HCT116 (cell line): ENCODE results near the gene TAS2R46. TPM values are rescaled to one million over a fixed set of nuclear protein-coding genes. Genes with fewer than 3 reads are reported as not detected.

ENCODE experiments used
- ATAC-seq: fragments of 200-7000 bp; cut with Tn5 transposase; 2 replicates; pipeline ENCODE4 v1.9.1; 2020; ENCODE audit warnings: mild to moderate bottlenecking, moderate library complexity
- BruUV-seq: library from RNA; stranded (reverse); fragments of 400-500 nt; replicated peaks from 2 replicates; lab custom pipeline; 2021; lab: Mats Ljungman, UMichigan
- CTCF ChIA-PET: fragments of 300-600 bp; sonication (Branson Sonifier 250); formaldehyde crosslinking; loops from one replicate; lab custom pipeline; 2021; ENCODE audit warnings: antibody characterized with exemption; lab: Charles Lee
- POLR2A ChIA-PET: fragments of 300-600, 350-600 bp; sonication (Branson Sonifier 250); formaldehyde crosslinking; loops from one replicate; lab custom pipeline; 2021; ENCODE audit warnings: antibody characterized with exemption; lab: Charles Lee
- RAD21 ChIA-PET, 2 experiments: fragments of 300-600 bp; sonication (Branson Sonifier 250); formaldehyde crosslinking; loops; one replicate each; lab custom pipeline; 2023; ENCODE audit warnings: low total read pairs in 2 of 2; ENCODE audit not compliant: uncharacterized antibody in 2 of 2, unreplicated experiment in 2 of 2, low non-redundant PET in 1 of 2; lab: Charles Lee
- DNase-seq: peaks from one replicate; pipeline ENCODE4 v3.0.0-alpha.2; 2010; ENCODE audit warnings: low read depth, low spot score
- H2AFZ ChIP-seq: fragments of 200-600 bp; shearing (Covaris generic), sonication (generic); 2 replicates; pipeline ENCODE4 v1.6.1; 2017; ENCODE audit warnings: low read depth, mixed run types, mixed read lengths, antibody characterized with exemption, low read length; ENCODE audit not compliant: poor library complexity, severe bottlenecking
- H3K27ac ChIP-seq: 2 replicates; pipeline ENCODE4 v1.5.1; 2012; ENCODE audit warnings: low read depth, low read length
- H3K27me3 ChIP-seq: fragments of 200-600 bp; sonication (generic); 2 replicates; pipeline ENCODE4 v1.6.1; 2016; ENCODE audit warnings: mixed run types, low read length, mixed read lengths; ENCODE audit not compliant: insufficient read depth
- H3K36me3 ChIP-seq, 2 experiments: fragments of 200-500 bp in 1 of 2; fragments of 200-600 bp in 1 of 2; sonication (Bioruptor generic) in 1 of 2; sonication (generic) in 1 of 2; 2 replicates each; pipeline versions ENCODE4 v1.5.1 to v1.6.1; 2014 to 2016; ENCODE audit warnings: low read length in 2 of 2, inconsistent platforms in 1 of 2, mixed read lengths in 1 of 2, mixed run types in 1 of 2; ENCODE audit not compliant: insufficient read depth in 2 of 2, control insufficient read depth in 1 of 2
- H3K4me1 ChIP-seq, 2 experiments: fragments of 200-600 bp in 1 of 2; sonication (generic) in 1 of 2; 2 replicates each; pipeline versions ENCODE4 v1.5.1 to v1.6.1; 2012 to 2017; ENCODE audit warnings: low read length in 2 of 2, inconsistent platforms in 1 of 2, mild to moderate bottlenecking in 1 of 2, mixed read lengths in 1 of 2, mixed run types in 1 of 2, moderate library complexity in 1 of 2; ENCODE audit not compliant: insufficient read depth in 2 of 2, control insufficient read depth in 1 of 2
- H3K4me2 ChIP-seq: fragments of 200-600 bp; sonication (generic); 2 replicates; pipeline ENCODE4 v1.6.1; 2017; ENCODE audit warnings: mixed run types, low read length, mixed read lengths
- H3K4me3 ChIP-seq, 2 experiments: fragments of 200-600 bp in 1 of 2; sonication (generic) in 1 of 2; replicated peaks in 1 of 2; 2 replicates each; pipeline ENCODE4 v1.5.1; 2011 to 2016; ENCODE audit warnings: low read length in 2 of 2, control low read depth in 1 of 2, low read depth in 1 of 2, mild to moderate bottlenecking in 1 of 2, mixed read lengths in 1 of 2, mixed run types in 1 of 2
- H3K79me2 ChIP-seq: fragments of 200-600 bp; sonication (generic); 2 replicates; pipeline ENCODE4 v1.6.1; 2017; ENCODE audit warnings: mild to moderate bottlenecking, mixed run types, low read length, moderate library complexity, mixed read lengths; ENCODE audit not compliant: insufficient read depth
- H3K9ac ChIP-seq: fragments of 200-600 bp; sonication (generic); 2 replicates; pipeline ENCODE4 v1.6.1; 2016; ENCODE audit warnings: low read length, mixed read lengths
- H3K9me2 ChIP-seq: fragments of 200-600 bp; sonication (generic), shearing (Covaris generic); 2 replicates; pipeline ENCODE4 v1.6.1; 2017; ENCODE audit warnings: mixed run types, mild to moderate bottlenecking, moderate library complexity; ENCODE audit not compliant: insufficient read depth
- H3K9me3 ChIP-seq, 2 experiments: fragments of 200-500 bp in 1 of 2; fragments of 200-600 bp in 1 of 2; sonication (Bioruptor generic) in 1 of 2; sonication (generic) in 1 of 2; 2 replicates each; pipeline ENCODE4 v1.6.1; 2014 to 2017; ENCODE audit warnings: low read length in 2 of 2, mixed read lengths in 2 of 2, inconsistent platforms in 1 of 2, low read depth in 1 of 2, mild to moderate bottlenecking in 1 of 2, mixed run types in 1 of 2, moderate library complexity in 1 of 2; ENCODE audit not compliant: control insufficient read depth in 1 of 2, insufficient read depth in 1 of 2
- H4K20me1 ChIP-seq: fragments of 200-600 bp; sonication (generic), shearing (Covaris generic); 2 replicates; pipeline ENCODE4 v1.6.1; 2017; ENCODE audit warnings: mixed run types, mild to moderate bottlenecking, moderate library complexity; ENCODE audit not compliant: insufficient read depth
- EGR1 ChIP-seq: IDR thresholded peaks from 2 replicates; pipeline ENCODE4 v1.6.1; 2012; ENCODE audit warnings: low read depth
- EZH2 ChIP-seq: fragments of 200-600 bp; sonication (generic); IDR thresholded peaks from 2 replicates; pipeline ENCODE4 v1.6.1; 2017; ENCODE audit warnings: antibody characterized with exemption, mixed run types
- REST ChIP-seq: IDR thresholded peaks from 2 replicates; pipeline ENCODE4 v1.6.1; 2012; ENCODE audit warnings: low read depth
- SRF ChIP-seq: IDR thresholded peaks from 2 replicates; pipeline ENCODE4 v1.6.1; 2012; ENCODE audit warnings: low read depth
- TCF7L2 ChIP-seq: IDR thresholded peaks from 2 replicates; pipeline ENCODE4 v1.7.0; 2011; ENCODE audit warnings: borderline replicate concordance, inconsistent platforms; ENCODE audit not compliant: insufficient read depth, insufficient read length; ENCODE audit errors: extremely low read depth
- YY1 ChIP-seq: IDR thresholded peaks from 2 replicates; pipeline ENCODE4 v1.6.1; 2011; ENCODE audit warnings: low read length, low read depth, moderate library complexity, mild to moderate bottlenecking; ENCODE audit not compliant: insufficient replicate concordance; ENCODE audit errors: extremely low read depth
- ZFX ChIP-seq: fragments of 450-650 bp; IDR thresholded peaks from 2 replicates; pipeline ENCODE4 v1.6.1; 2017
- intact Hi-C: fragments of 100-400 bp; cut with micrococcal nuclease; formaldehyde crosslinking; loops from 2 replicates; pipeline ENCODE4 v1.10.0; 2022
- total RNA-seq: library from RNA; stranded (reverse); gene quantifications from one replicate; pipeline ENCODE4 v1.2.1, GENCODE V29; 2021; ENCODE audit not compliant: unreplicated experiment

TAS2R46 gene
- total RNA-seq, 1 experiment from 2014 or later = 0.42 TPM

- CTCF ChIA-PET = no interaction called here
- POLR2A ChIA-PET = no interaction called here
- RAD21 ChIA-PET = no interaction called here
- no peak overlapping the region for H2AFZ ChIP-seq
- no peaks in the 10 kb centered on the region for H3K4me1 ChIP-seq
- H3K36me3 ChIP-seq = peaks cover 0 to 7% of the 10 kb centered on the region in 2 experiments; a peak in 1 of 4 replicates
- DNase-seq (no peak), ATAC-seq (no peak)
- no peak overlapping the region for H3K4me2 ChIP-seq
- intact Hi-C loops = no loop called here
- no TSS peak for BruUV-seq
- no peaks in the 10 kb centered on the region for H3K9me2 ChIP-seq
- TF ChIP-seq EZH2 = no peak
- no peak for TF ChIP-seq REST
- TF ChIP-seq ZFX = no peak
- no peak for TF ChIP-seq SRF
- TF ChIP-seq EGR1 = no peak
- TF ChIP-seq YY1 = no peak
- TF ChIP-seq TCF7L2 = no peak
- TF ChIP-seq, all 23 proteins: peak for 0
- H3K9ac ChIP-seq = no peak overlapping the region
- no peaks in the 10 kb centered on the region for H4K20me1 ChIP-seq
- no peaks in the 10 kb centered on the region for H3K9me3 ChIP-seq
- no peak overlapping the region for H3K4me3 ChIP-seq
- H3K27me3 ChIP-seq = no peaks in the 10 kb centered on the region
- H3K27ac ChIP-seq = no peak overlapping the region
- H3K79me2 ChIP-seq = 0 out of 2 replicates have a peak, but pooled peaks cover 4% of the 10 kb centered on the region
Measured at GRCh38 chr12:11023387-11023786, 38.7 kb downstream of the TAS2R46 start.
